T-helper 2 cell treated with Interferon-gamma antibody and Interleukin-4, amounts not matched to agents 100 ng/mL and 5 ng/mL, for 36 hours (primary cell): Measurements from ENCODE around the gene TP53TG3F. TPM values are rescaled to one million over a fixed set of nuclear protein-coding genes. Genes with fewer than 3 reads are reported as not detected.
"Not testable (repeated sequence)": the region's sequence is repeated elsewhere in the genome, so short reads cannot be mapped to it uniquely, and the experiment has no call there.

Experiments used
- intact Hi-C: fragments of 100-400 bp; cut with micrococcal nuclease; formaldehyde crosslinking; loops from one replicate; pipeline ENCODE4 v1.15.1; 2023
- total RNA-seq: library from RNA; stranded (reverse); gene quantifications from 2 replicates; pipeline ENCODE4 v1.2.3, GENCODE V29; 2022

The TP53TG3F gene
- not detected in 2 replicates for total RNA-seq

- intact Hi-C loops = not testable (repeated sequence)
These were observed at the start of gene TP53TG3F for GRCh38 chr16:33459312-33459711. Gene TP53TG3F (plus strand): TSS chr16:33459612. CDS start chr16:33459680, 68 bp downstream.

GRCh38 chr16:33491611-33492010 lies 32.2 kb downstream of the TP53TG3F start:
- intact Hi-C loops = not testable (repeated sequence)

- intact Hi-C loops = not testable (repeated sequence)
These were observed 47.8 kb downstream of the TP53TG3F start for GRCh38 chr16:33507231-33507630.

GRCh38 chr16:33509070-33509469 lies 49.7 kb downstream of the TP53TG3F start:
- intact Hi-C loops = not testable (repeated sequence)

GRCh38 chr16:33509906-33510305 lies 50.5 kb downstream of the TP53TG3F start:
- intact Hi-C loops = not testable (repeated sequence)

Other genes starting within 250 kb of the TP53TG3F start
- not detected in 2 replicates for gene TP53TG3E, start 155.3 kb upstream of the TP53TG3F start, total RNA-seq
- gene TP53TG3B, start 98.8 kb upstream of the TP53TG3F start, total RNA-seq = not detected in 2 replicates